ENCODE data around the gene EME1. TPM values are rescaled to one million over a fixed set of nuclear protein-coding genes. Genes with fewer than 3 reads are reported as not detected.

Gene EME1
- polyA plus RNA-seq, 4 donors, result 7.4 to 9.1 (median 7.9) TPM

- no peak for DNase-seq (ENCODE audit: low read depth in 4 of 4, low spot score in 3 of 4)
Observed at GRCh38 chr17:50362661-50363060, 10.4 kb upstream of the EME1 start.

- no peak for DNase-seq (ENCODE audit: low read depth in 4 of 4, low spot score in 3 of 4)
Observed at GRCh38 chr17:50363217-50364060, 9.6 kb upstream of the EME1 start.

- DNase-seq (ENCODE audit: low read depth in 4 of 4, low spot score in 3 of 4), result no peak
Observed at GRCh38 chr17:50364061-50364458, 9.0 kb upstream of the EME1 start.

GRCh38 chr17:50364715-50365114 lies 8.3 kb upstream of the EME1 start:
- DNase-seq (ENCODE audit: low read depth in 4 of 4, low spot score in 3 of 4), result no peak

- DNase-seq (ENCODE audit: low read depth in 4 of 4, low spot score in 3 of 4), result no peak
Observed at GRCh38 chr17:50365165-50365564, 7.9 kb upstream of the EME1 start.

- DNase-seq (ENCODE audit: low read depth in 4 of 4, low spot score in 3 of 4), result no peak
Observed at GRCh38 chr17:50365649-50366393, 7.2 kb upstream of the EME1 start.

GRCh38 chr17:50367401-50367800 lies 5.6 kb upstream of the EME1 start:
- DNase-seq (ENCODE audit: low read depth in 4 of 4, low spot score in 3 of 4), result no peak

- DNase-seq (ENCODE audit: low read depth in 4 of 4, low spot score in 3 of 4), result no peak
Observed at GRCh38 chr17:50370052-50370451, 3.0 kb upstream of the EME1 start.

GRCh38 chr17:50371526-50371925 lies 1.5 kb upstream of the EME1 start:
- no peak for DNase-seq (ENCODE audit: low read depth in 4 of 4, low spot score in 3 of 4)

- no peak for DNase-seq (ENCODE audit: low read depth in 4 of 4, low spot score in 3 of 4)
Observed at GRCh38 chr17:50372222-50372757, 739 bp upstream of the EME1 start.

- DNase-seq (ENCODE audit: low read depth in 4 of 4, low spot score in 3 of 4), result no peak
Observed at GRCh38 chr17:50373705-50374104, 676 bp downstream of the EME1 start.

GRCh38 chr17:50375858-50376538 lies 3.0 kb downstream of the EME1 start:
- no peak for DNase-seq (ENCODE audit: low read depth in 4 of 4, low spot score in 3 of 4)

- no peak for DNase-seq (ENCODE audit: low read depth in 4 of 4, low spot score in 3 of 4)
Observed at GRCh38 chr17:50379351-50380132, 6.5 kb downstream of the EME1 start.

- no peak for DNase-seq (ENCODE audit: low read depth in 4 of 4, low spot score in 3 of 4)
Observed at GRCh38 chr17:50380369-50381259, 7.6 kb downstream of the EME1 start.

GRCh38 chr17:50381260-50381815 lies 8.3 kb downstream of the EME1 start:
- DNase-seq (ENCODE audit: low read depth in 4 of 4, low spot score in 3 of 4), result no peak

GRCh38 chr17:50381920-50382319 lies 8.9 kb downstream of the EME1 start:
- DNase-seq (ENCODE audit: low read depth in 4 of 4, low spot score in 3 of 4), result no peak

- DNase-seq (ENCODE audit: low read depth in 4 of 4, low spot score in 3 of 4), result no peak
Observed at GRCh38 chr17:50382931-50383330, 9.9 kb downstream of the EME1 start.

GRCh38 chr17:50386510-50386909 lies 13.5 kb downstream of the EME1 start:
- no peak for DNase-seq (ENCODE audit: low read depth in 4 of 4, low spot score in 3 of 4)

GRCh38 chr17:50388728-50389127 lies 15.7 kb downstream of the EME1 start:
- DNase-seq (ENCODE audit: low read depth in 4 of 4, low spot score in 3 of 4), result no peak
